Hepatocyte (in vitro differentiated cells): ENCODE data around the gene PRR12.

Source experiments
- EZH2 ChIP-seq: fragments of 200-600 bp; sonication (generic); IDR thresholded peaks from 2 replicates; pipeline ENCODE4 v1.6.1; 2016; ENCODE audit warnings: antibody characterized with exemption, mild to moderate bottlenecking, borderline replicate concordance
- EZH2phosphoT487 ChIP-seq: fragments of 200-600 bp; sonication (generic); IDR thresholded peaks from one replicate; pipeline ENCODE4 v1.6.1; 2018; ENCODE audit warnings: antibody characterized with exemption, mild to moderate bottlenecking, low read depth, moderate library complexity; ENCODE audit not compliant: unreplicated experiment, severe bottlenecking

GRCh38 chr19:49645592-49645991 lies 54.6 kb downstream of the PRR12 start:
- TF ChIP-seq EZH2: no peak
- no peak for TF ChIP-seq EZH2phosphoT487
